ENCODE data around the gene KRTAP9-8.
"Not testable (repeated sequence)": the region's sequence is repeated elsewhere in the genome, so short reads cannot be mapped to it uniquely, and the experiment has no call there.

KRTAP9-8 gene

GRCh38 chr17:41255381-41256290 lies 17.8 kb downstream of the KRTAP9-8 start, which contains the start of gene KRTAP9-9:
Gene KRTAP9-9, plus strand, starts transcription at chr17:41255384.
- DNase-seq: not testable (repeated sequence)

GRCh38 chr17:41256291-41256685 lies 18.5 kb downstream of the KRTAP9-8 start:
- no peak for DNase-seq

- no peak for DNase-seq
Observed at GRCh38 chr17:41258406-41258805, 20.6 kb downstream of the KRTAP9-8 start.

GRCh38 chr17:41263212-41263611 lies 25.4 kb downstream of the KRTAP9-8 start:
- no peak for DNase-seq

- no peak for DNase-seq
Observed at GRCh38 chr17:41264599-41264998, 26.8 kb downstream of the KRTAP9-8 start.

GRCh38 chr17:41265078-41265477 lies 27.3 kb downstream of the KRTAP9-8 start, which contains the start of gene KRTAP9-6:
Gene KRTAP9-6, plus strand, starts transcription at chr17:41265378. Its CDS starts 0 bp downstream, at chr17:41265378.
- no peak for DNase-seq

GRCh38 chr17:41267711-41268110 lies 29.9 kb downstream of the KRTAP9-8 start:
- no peak for DNase-seq

- not testable (repeated sequence) for DNase-seq
Observed at GRCh38 chr17:41271323-41271722, 33.5 kb downstream of the KRTAP9-8 start.

GRCh38 chr17:41271858-41272257 lies 34.1 kb downstream of the KRTAP9-8 start:
- no peak for DNase-seq

- DNase-seq: not testable (repeated sequence)
Observed at GRCh38 chr17:41275648-41276190, 37.9 kb downstream of the KRTAP9-8 start, which contains the start of gene KRTAP9-7. Gene KRTAP9-7, plus strand, starts transcription at chr17:41275698. Its CDS starts 0 bp downstream, at chr17:41275698.

- no peak for DNase-seq
Observed at GRCh38 chr17:41278176-41278955, 40.6 kb downstream of the KRTAP9-8 start.

- no peak for DNase-seq
Observed at GRCh38 chr17:41284043-41284442, 46.2 kb downstream of the KRTAP9-8 start.

- DNase-seq: no peak
Observed at GRCh38 chr17:41284546-41284945, 46.7 kb downstream of the KRTAP9-8 start.

- no peak for DNase-seq
Observed at GRCh38 chr17:41287050-41287449, 49.3 kb downstream of the KRTAP9-8 start.

All from CD4-positive, alpha-beta T cell treated with Interleukin-12 subunit alpha and Interleukin-12 subunit beta, for 1 hour (primary cell).